Fibroblast of villous mesenchyme (primary cell): ENCODE results near the gene CHURC1. TPM values are rescaled to one million over a fixed set of nuclear protein-coding genes. Genes with fewer than 3 reads are reported as not detected.

ENCODE experiments used
- DNase-seq: peaks from one replicate; pipeline ENCODE4 v3.0.0-alpha.2; 2010; ENCODE audit warnings: low read depth
- H3K4me3 ChIP-seq: 2 replicates; pipeline ENCODE4 v1.5.1; 2011; ENCODE audit warnings: low read depth, mild to moderate bottlenecking, low read length
- total RNA-seq: library from RNA; depleted of rRNA; stranded (reverse); fragments of >200 nt; gene quantifications from 2 replicates; pipeline ENCODE4 v1.2.3, GENCODE V29; 2012
- TF ChIP-seq, protein P1 (sequence below): IDR thresholded peaks from 2 replicates; pipeline ENCODE4 v1.5.1; 2012; ENCODE audit warnings: low read depth, mild to moderate bottlenecking, low read length; ENCODE audit not compliant: insufficient read depth

Gene CHURC1
- total RNA-seq, 1 donor: 45.8 TPM

DNA sequence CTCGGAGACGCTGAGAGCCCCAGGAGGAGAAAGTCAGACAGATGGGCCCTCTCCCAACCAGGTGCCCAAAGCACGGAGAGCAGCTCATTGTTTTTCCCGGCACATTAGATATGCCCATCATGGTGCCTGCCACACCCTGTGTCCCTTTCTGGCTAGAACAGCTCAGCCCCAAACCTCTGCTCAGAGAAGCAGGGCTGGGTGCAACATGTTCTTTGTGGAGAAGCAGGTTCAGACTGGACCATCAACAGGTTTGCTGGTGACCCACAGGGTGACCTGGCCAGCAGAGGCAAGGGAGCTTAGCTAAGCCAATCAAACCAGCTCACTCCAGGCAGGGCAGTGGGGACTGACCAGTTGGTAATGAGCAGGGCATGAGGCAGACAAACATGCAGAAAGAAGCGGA is 44.5 kb downstream of the CHURC1 start:
- TF ChIP-seq, protein P1, sequence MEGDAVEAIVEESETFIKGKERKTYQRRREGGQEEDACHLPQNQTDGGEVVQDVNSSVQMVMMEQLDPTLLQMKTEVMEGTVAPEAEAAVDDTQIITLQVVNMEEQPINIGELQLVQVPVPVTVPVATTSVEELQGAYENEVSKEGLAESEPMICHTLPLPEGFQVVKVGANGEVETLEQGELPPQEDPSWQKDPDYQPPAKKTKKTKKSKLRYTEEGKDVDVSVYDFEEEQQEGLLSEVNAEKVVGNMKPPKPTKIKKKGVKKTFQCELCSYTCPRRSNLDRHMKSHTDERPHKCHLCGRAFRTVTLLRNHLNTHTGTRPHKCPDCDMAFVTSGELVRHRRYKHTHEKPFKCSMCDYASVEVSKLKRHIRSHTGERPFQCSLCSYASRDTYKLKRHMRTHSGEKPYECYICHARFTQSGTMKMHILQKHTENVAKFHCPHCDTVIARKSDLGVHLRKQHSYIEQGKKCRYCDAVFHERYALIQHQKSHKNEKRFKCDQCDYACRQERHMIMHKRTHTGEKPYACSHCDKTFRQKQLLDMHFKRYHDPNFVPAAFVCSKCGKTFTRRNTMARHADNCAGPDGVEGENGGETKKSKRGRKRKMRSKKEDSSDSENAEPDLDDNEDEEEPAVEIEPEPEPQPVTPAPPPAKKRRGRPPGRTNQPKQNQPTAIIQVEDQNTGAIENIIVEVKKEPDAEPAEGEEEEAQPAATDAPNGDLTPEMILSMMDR: no peak
- no peak overlapping the region for H3K4me3 ChIP-seq
- DNase-seq: no peak

DNA sequence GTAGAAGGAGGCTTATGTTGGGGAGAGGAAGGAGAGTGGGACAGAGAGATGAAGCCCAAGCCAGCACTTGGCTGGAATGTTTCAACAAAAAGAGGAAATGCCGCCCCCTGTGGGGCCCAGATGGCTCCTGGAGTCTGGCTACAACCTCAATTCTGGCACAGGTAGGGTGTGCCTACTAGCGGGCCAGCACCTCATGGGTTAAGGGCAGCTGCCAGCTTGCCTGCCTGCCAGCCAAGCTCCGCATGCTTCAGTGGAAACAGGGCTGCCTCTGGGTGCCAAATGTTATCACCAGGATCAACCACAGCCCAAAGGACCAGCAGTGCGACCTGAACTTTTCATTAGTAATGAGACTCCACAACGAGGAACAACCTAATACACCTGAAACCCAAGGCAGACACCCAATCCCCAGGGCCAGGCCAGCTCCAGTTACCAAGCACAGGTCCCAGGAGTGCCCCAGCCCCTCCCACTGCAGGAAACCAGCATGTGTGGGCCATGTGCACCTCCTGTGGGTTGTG is 46.6 kb downstream of the CHURC1 start:
- TF ChIP-seq, protein P1: no peak
- H3K4me3 ChIP-seq: no peak overlapping the region
- no peak for DNase-seq

DNA sequence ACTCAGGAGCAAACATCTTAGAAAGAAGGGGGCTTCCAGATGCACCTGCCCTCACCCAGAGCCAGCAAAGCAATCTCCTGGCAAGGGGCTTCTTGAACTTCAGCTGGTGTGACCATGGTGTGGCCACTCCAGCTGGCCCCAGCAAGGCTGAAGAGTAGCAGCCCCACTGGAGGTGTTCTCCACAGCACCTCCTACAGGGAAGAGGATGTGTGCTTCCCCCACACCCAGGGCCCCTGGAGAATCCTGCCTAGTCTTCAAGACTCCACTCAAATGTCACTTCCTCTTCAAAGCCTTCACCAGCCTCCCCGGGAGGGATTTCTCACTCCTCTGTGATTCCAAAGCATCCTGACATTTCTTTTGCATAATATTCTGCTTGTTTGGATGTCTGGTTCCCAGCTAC is 49.4 kb downstream of the CHURC1 start:
- no peak overlapping the region for H3K4me3 ChIP-seq
- TF ChIP-seq, protein P1: no peak
- DNase-seq: no peak

DNA sequence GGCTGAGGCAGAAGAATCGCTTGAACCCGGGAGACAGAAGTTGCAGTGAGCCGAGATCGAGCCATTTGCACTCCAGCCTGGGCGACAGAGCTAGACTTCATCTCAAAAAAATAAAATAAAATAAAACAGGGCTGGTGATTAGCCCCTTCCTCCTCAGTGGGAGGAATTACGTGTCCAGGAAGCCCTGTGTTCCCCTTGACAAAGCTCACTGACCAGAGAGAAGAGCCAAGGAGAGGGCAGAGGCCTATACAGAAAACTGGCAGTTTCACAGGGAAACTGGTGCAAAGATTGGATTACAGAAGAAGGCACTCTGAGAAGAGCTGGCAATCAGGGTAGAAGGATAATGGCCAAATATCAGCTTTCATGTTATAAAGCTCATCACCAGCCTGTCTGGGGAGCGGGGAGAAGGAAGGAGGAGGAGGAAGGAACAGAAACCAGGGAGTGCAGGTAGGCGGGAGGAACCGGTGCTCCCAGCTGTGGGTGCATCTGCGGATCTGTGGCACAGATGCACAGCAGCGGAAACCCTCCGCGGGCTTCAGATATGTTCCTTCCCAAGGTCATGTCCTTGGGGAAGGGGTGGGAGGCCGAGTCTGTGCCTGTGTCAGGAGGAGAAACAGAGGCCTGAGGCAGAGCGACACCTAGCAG is 51.2 kb downstream of the CHURC1 start:
- no peak overlapping the region for H3K4me3 ChIP-seq
- no peak for DNase-seq
- TF ChIP-seq, protein P1: no peak

DNA sequence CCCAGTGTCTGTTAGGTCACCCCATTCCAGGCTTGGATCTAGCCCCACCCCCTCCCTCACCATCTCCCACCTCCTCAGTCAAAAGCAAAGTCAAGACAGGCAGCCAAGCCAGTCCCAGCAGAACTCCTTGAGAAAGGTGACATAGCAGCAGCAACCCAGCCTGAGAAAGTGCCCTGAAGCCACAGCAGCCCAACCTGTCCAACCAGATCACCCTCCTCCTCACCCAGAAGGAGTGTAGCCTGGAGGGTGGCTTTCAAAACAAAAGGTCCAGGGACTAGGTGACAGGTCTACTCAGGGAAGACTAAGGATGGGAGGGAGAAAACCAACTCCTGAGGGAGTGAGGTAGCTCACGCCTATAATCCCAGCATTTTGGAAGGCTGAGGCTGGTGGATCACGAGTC is 52.7 kb downstream of the CHURC1 start:
- no peak overlapping the region for H3K4me3 ChIP-seq
- TF ChIP-seq, protein P1: no peak
- DNase-seq: no peak

DNA sequence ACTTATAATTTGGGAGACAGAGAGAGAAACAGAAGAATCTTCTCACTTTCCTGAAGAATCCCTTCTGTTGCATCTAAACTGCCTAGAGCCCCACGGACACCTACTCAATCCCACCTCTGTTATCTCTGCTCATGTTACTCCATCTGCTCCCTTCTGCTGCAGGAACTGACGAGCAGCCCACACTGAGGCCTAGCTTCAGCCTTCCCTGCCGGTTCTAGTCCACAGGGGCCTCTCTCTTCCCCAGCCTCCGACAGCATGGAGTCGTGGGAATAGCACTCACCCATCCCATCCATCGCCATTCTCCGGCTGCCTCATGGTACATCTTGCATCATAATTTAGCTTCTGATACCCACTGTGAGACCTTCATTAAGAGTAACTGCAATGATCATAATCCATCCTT is 53.9 kb downstream of the CHURC1 start:
- no peak for DNase-seq
- H3K4me3 ChIP-seq: no peak overlapping the region
- TF ChIP-seq, protein P1: no peak

DNA sequence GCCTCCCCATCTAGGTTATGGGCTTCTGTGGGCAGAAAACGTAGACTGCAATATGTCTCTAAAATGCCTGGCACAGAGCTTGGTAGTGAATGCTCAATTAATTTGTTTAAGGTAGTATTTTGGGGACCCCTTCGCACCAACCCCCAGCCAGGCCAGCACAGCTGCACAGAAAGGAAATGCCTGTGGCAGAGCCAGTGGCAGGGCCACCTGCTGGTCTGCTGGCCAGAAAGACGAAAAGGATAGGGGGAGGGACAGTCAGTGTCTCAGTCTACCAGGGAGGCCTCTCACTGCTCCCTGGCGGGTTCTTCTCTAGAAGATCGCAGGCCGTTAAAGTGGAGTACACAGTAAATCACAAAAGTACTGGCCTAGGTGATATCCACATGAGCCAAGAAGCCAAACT is 54.4 kb downstream of the CHURC1 start:
- TF ChIP-seq, protein P1: no peak
- no peak for DNase-seq
- no peak overlapping the region for H3K4me3 ChIP-seq
